Stimulated activated CD4-positive, alpha-beta T cell treated with anti-CD3 and anti-CD28 coated beads, Interleukin-15, amount 100 ng/mL, for 1 hour (primary cell): ENCODE measurements around the gene SKP2.
"Not testable (repeated sequence)": the region's sequence is repeated elsewhere in the genome, so short reads cannot be mapped to it uniquely, and the experiment has no call there.

Source experiments
- DNase-seq, 2 donors: peaks; one replicate each; pipeline ENCODE4 v3.0.0-alpha.2; 2020; ENCODE audit warnings: low read depth in 1 of 2, low spot score in 1 of 2

Gene SKP2

DNA sequence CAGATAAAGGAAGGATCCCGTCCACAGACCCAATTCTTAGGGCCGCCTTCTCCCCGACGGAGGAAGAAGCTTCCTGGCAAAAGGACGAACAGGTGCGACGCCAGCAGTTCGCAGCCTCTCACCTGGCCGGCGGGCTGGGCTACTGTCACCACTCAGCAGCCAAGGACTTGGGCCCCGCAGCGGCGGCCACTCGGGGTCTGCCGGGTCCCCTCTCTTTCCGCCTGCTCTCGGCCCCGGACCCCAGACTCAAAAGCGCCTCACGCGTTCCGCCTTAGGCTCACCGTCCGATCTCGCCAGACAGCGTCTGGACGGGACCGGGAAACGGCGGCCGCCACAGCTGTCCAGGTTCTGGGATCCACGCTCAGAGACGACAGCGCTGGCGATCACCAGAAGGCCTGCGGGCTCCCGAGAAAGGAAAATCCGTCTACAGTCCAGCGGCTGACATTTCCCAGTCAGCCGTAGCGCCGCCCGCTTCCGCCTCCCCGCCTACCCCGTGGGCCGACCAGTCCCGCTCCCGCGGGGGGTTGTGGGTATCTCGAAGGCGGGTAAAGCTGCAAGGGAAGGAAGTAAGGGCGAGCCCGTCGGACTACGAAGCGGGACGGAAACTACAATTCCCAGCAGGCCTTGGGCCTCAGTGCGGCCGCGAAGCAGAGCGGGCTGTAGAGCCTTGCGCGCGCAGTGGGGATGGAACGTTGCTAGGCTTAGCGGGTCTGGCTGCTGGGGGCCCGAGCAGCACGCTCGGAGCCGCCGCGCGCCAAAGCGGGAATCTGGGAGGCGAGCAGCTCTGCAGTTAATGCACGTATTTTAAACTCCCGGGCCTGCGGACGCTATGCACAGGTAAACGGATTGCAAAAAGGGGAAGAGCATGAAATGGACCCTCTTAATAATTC, at the start of gene SKP2, which contains the start of gene LMBRD2:
TSS of gene SKP2 (plus strand) at position 678 of the 890 bp plus-strand sequence. CDS start at position 830, 152 bp downstream.
TSS of gene LMBRD2 (minus strand) at position 454 of the 890 bp plus-strand sequence. CDS start 8,538 bp downstream, outside the sequence.
- DNase-seq, result peak; percentile 90 to 94

DNA sequence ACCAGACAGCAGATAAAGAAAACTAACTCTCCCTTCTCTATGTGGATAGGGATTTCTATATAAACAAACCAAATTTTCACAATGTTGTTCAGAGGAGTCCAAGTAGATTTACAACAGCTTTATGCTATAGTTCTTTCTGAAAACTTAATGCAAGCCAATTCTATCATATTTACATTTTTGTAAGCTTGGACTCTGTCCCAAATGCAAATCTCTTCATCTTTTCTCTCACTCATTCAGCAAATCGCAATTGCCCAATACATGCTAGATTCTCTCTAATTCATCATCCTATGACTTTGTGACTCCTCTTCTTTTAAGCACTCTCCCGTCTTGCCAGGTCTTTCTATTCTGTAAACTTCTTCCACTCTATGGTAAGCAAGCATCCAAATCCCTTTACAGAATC, 46.1 kb upstream of the SKP2 start:
- no peak for DNase-seq

DNA sequence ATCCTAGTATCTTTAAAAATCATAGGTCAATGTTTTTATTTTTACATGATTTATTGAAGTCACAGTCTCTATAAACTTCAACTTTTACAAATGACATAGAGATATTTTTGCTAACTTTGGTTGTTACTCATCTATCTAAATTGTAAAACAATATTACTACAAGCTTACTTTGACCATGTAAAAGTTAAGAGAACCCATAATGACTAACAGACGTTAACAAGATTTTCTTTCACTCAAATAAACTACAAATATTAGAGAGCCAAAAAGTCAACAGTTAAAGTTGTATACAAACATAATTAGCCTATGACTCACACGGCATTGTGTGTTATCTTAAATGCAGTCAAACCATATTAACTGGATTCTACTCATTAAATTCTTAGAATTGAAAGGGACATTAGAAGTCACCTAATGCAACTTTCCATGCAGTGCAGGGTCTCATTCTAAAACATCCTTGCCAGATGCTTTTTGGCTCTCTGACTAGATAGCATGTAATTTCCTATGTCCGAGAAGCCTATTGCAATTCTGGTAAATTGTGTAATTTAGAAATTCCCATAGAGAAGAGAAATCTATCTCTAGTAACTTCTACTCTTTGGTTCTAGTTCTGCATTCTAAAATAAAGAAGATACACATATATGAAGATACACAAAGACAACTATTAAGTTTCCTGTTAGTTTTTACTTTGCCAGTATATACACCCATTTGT, 43.0 kb upstream of the SKP2 start:
- DNase-seq, result no peak

DNA sequence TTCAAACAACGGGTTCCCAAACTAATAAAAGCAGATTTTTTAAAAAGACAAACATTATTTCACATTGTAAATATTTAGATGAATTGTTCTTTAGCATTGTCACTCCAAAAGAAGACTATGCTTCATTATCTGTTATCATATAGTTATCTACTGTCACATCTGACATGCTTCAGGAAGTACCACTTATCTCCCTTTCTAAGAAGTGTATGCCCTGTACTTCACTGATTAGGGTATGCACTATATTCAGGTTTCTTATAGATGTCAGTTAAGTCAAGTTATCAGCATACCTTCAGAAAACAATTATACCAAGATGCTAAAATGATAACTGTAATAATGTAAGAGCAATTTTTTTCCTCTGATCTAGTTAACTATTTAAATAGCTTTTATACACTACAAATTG, 40.7 kb upstream of the SKP2 start:
- no peak for DNase-seq

DNA sequence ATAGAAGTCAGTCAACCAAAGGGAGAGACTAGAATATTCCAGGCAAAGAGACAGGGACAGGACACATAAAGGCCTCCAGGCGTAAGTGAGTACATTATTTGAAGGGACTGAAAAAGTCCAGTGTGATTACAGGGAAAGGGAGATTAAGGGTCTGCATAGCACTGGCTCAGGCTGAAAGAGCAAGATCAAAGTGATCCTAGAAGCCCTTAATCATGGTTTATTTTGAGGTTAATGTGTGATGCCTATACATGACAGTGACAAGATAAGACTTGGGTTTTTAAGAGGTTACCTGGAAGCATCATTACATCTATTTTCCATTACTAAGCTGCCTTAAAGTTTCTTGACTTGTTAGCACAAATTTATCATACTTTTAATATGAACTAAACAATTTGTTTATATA, 26.0 kb upstream of the SKP2 start:
- no peak for DNase-seq

DNA sequence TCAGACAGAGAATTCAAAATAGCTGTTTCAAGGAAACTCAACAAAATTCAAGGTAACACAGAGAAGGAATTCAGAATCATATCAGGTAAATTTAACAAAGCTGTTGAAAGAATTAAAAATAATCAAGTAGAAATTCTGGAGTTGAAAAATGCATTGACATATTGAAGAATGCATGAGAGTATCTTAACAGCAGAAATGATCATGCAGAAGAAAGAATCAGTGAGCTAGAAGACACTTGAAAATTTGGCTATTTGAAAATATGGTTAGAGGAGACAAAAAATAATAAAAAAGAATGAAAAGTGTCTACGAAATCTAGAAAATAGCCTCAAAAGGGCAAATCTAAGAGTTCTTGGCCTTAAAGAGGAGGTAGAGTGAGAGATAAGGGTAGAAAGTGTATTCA, 23.1 kb upstream of the SKP2 start:
- DNase-seq, result no peak

DNA sequence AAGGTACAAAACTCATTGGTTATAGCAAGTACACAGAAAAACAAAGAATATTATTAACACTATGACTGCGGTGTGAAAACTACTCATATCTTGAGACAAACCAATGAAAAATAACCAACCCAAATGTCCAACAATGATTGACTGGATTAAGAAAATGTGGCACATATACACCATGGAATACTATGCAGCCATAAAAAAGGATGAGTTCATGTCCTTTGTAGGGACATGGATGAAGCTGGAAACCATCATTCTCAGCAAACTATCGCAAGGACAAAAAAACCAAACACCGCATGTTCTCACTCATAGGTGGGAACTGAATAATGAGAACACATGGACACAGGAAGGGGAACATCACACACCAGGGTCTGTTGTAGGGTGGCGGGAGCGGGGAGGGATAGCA, 22.2 kb upstream of the SKP2 start:
- DNase-seq, result not testable (repeated sequence)

DNA sequence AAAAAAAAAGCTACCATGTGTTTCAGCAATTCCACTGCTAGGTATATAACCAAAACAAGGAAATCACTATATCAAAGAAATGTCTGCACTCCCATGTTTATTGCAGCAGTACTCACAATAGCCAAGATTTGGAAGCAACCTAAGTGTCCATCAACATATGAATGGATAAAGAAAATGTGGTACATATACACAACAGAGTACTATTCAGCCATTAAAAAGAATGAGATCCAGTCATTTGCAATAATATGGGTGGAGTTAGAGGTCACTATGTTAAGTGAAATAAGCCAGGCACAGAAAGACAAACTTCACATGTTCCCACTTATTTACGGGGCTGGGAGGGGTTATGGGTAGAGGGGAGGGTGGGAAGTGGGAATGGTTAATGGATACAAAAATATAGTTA, 18.9 kb upstream of the SKP2 start:
- not testable (repeated sequence) for DNase-seq

DNA sequence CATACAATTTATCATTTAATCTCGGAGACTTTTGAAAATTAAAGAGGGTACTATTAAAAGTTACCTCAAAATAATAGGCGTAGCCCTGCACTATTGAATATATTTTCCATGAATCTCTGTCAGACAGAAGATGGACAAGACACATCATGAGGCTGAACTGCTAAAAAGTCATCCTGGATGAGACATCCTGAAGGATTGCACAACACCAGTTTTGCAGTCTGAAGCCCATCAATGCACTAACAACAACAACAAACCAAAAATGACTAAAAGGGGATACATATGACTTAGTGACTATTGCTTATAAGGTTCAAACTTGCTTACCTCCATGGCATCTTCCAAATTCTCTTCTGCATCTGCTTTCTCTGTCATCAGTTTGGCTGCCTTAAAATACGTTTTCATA, 15.9 kb upstream of the SKP2 start:
- no peak for DNase-seq

DNA sequence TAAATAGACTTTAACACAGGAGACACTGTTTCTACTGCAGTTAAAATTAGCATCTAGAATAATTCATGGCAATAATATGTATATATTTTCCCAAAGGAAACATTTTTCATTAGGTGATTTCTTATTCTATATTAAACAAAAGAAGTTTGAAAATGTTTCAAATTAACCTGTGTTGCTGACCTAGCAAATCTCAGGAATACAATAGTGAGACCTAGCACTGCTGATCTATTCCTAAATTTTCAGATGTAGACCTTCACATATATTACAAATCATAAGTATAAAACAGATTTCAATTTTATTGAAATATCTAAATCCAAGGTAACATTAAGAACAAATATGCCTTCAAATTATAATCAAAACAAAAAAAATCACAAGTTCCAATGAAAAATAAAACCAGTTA, 15.3 kb upstream of the SKP2 start:
- no peak for DNase-seq

DNA sequence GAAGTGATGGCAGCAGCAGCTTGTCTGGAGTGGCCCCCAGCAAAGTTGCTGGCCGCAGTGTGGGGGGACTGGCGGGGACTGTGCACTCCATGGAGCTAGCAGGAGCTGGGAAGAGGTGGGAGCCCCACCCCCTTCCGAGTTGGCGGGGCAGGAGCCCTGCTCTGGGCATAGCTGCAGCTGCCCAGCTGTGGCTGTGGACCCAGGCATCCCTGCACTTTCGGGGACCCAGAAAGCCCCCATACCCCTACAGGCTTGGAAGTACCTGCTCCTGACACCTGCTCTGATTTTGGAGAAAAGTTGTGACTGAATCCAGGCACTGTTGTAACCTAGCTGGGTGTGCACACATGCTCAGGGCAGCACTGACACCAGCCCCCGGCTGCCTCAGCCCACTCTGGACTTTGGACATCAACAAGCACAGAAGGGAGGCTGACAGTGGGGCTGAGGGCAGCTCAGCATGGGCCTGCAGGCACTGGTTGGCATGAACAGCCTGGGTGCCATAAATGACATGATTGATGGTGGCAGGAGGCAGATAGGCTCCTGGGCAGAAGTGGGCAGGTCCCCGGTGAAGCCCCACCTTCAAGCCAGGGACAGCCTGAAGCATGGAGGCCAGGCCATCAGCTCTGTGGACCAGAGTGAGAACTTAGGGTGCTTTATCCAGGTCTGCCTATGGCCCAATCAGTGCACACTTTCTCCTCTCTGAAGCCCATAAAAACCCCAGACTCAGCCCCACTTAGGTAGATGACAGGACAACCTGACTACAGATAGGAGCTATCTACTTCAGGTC, 12.8 kb upstream of the SKP2 start:
- DNase-seq, result no peak

DNA sequence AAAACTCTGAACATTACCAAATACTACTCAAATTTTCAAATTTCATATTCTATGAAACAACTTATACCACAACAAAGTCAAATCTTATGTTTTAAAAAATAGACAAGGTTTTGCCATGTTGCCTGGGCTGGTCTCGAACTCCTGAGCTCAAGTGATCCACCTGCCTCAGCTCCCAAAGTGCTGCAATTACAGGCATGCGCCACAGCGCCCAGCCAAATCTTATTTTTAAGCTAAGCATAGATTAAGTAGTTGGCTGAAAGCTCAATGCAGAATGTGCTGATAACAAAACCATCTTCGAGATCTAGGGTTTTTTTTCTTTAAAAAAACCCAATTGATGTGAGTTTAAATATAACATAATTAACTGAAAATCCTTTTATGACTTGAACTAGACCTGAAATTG, 6.6 kb upstream of the SKP2 start:
- no peak for DNase-seq

DNA sequence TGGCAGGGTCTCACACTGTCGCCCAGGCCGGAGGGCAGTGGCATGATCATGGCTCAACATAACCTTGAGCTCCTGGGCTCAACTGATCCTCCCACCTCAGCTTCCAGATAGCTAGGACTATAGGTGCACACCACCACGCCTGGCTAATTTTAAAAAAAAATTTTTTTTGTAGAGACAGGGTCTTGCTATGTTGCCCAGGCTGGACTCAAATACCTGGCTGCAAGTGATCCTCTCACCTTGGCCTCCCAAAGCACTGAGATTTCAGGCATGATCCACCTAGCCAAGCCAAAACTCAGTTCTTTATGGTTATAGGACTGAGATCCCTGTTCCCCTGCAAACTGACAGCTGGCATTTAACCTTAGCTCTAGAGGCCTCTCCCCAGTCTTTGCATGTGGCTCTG, 5.5 kb upstream of the SKP2 start:
- DNase-seq, result no peak

DNA sequence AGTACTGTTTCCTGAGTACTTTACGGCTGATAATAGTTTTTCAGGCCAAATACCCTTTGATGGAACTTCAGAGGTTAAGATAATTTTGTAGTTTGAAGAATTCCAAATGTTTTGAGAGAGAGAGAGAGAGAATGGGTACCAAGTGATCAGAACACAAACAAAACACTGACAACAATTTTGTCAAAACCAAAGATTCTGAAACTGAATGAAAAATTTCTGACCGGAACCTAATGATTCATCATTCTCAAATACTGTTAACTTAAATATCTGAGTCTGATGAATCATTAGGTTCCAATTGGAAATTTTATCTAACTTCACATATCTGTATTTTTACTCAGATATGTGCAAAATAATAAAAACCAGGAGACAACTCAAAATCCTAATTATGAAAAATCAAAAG, 4.2 kb upstream of the SKP2 start:
- DNase-seq, result no peak

DNA sequence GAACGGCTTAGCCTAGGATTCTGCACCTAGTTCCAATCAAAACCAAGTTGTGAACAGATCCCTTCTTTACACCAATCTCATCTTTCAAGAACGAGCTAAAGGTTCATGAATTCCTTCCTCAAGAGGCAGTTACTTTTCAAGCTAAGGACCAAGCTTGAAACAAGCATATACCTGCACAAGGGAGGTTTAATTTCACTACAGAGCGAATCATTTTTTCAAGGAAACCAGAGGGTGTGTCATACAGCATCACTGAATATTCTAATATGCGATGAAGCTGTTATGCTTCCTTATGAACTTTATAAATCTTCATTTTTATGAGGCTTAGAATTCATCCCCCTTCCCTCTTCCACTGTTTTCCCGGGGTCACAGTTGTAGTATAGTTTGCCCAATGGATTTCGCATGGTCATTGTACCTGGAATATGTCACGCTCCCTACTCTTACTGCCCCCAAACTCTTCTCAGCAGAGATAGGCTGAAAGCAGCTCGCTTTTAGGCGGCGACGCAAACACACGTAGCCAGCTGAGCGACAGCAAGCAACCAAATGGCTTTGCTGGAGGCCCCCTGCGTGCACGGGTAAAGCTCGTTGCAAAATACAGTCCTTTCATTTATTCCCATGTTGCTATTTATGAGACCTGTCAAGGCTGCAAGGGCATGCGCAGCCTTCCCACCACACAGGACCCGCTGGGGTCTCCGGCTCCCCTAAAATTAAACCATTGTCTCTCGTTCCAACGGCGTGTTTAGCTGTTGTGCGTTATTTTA, 1.1 kb upstream of the SKP2 start:
- DNase-seq, result peak in 1 of 2 donors; percentile 10

DNA sequence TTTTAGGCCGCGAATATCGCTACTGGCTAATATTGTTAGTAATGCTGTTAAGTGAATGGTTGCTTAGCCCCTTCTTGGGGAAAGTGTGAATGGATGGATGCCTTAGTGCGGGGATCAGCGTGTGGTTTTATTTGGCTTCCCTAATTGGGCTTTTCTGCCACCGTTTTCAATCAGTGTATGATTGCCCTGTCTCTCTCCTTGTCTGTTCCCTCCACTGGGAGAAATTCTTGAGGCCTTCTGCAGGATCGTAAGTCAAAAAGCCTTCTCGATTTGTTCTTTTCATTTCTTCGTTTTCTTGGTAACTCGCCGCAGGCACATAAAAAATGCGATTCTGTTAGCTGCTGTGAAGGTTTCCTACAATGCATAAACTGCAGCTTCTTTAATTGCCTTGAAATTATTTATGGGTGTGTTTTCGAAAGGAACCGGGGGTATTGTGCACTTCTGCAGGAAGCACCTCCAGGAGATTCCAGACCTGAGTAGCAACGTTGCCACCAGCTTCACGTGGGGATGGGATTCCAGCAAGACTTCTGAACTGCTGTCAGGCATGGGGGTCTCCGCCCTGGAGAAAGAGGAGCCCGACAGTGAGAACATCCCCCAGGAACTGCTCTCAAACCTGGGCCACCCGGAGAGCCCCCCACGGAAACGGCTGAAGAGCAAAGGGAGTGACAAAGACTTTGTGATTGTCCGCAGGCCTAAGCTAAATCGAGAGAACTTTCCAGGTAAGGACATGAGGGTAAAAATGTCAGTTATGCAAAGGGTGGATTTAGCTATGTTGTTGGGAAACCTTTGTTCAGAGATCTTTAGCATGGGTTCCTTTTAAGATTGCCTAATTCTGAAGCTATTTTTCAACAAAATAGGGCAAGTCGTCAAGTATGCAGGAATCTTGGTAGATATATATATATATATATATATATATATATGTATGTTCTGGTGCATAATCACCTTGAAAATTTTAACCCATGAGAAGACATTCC, 700 bp downstream of the SKP2 start:
- DNase-seq, result no peak

DNA sequence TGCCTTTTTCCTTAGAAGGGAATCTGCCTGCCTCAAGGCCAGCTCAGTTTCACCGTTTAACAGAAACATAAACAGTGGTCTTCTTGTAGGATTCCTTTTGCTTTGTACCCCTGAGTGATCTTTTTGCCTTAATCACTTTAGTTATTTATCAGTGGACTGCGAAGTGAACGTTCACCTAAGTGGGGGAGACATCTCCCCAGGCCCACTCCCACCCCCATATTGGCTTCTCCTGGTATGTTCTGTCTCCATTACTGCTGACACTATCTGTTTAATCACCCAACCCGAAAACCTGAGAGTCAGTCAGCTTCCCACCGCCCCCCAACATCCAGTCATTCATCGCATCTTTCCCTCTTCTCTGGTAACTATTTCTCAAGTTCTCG, 1.4 kb downstream of the SKP2 start:
- no peak for DNase-seq

DNA sequence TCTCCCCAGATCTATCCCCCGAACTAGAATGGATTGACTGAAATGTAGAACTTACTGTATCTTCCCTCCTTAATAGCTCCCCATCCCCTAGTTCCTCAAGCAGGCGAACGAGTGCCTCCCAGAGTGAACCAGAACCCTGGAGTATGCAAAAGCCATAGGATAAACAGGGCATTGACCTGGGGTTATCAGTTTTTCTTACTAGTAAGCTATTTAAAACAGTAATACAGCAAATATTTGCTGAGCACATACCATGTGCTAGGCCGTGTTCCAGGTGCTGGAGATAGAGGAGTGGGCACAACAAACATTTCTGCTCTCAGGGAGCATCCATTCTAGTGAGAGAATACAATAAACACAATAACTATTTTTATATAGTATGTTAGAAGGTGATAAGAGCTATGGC, 1.8 kb downstream of the SKP2 start:
- no peak for DNase-seq

DNA sequence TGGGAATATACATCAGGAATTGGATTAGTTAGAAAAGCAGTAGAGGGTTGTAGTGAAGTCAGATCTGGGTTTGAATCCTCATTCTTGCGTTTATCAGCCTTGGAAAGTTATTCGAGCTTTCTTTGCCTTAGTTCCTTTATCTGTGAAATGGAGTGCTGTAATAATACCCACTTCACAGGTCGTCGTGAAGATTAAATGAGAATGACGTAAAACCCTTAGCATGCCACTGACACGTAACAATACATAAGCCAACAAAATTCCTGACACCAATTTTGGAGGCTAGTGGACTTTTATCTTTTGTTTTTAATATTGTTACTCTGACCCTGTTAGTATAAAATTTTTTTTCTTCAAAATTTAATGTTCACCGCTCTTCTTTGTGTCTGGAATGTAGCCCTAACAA, 3.4 kb downstream of the SKP2 start:
- no peak for DNase-seq

DNA sequence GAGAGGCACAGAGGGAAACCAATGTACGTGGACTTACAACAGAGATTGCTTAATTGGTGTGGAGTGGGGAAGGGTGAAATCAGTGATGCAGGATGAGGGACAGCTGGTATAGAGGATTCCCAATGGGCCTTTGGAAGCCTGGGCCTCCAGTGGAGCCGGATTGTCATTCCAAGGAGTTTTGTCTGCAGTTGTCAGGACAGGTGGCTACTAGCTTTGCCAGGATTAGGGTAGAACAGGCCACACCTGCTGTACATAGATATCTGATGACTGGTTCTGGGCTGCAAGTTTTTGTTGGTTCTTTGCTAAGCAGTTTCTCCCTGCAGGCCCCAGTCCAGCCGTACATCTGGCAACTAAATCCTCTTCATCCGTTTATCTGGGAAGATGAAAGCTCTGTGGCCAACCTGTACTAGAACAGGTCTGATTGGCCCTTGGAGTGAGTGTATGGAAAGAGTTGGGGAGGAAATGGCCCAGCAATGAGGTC, 4.2 kb downstream of the SKP2 start:
- DNase-seq, result no peak
